GM12878 (cell line): ENCODE measurements around the gene PRKCE.

Source experiments
- BMI1 ChIP-seq: fragments of 450-650 bp; IDR thresholded peaks from 2 replicates; pipeline ENCODE4 v1.6.1; 2016; ENCODE audit warnings: mild to moderate bottlenecking, moderate library complexity, borderline replicate concordance
- E2F8 ChIP-seq: fragments of 450-650 bp; IDR thresholded peaks from 2 replicates; pipeline ENCODE4 v1.6.1; 2018; ENCODE audit warnings: mild to moderate bottlenecking, low read depth, moderate library complexity; ENCODE audit not compliant: partially characterized antibody
- SIN3A ChIP-seq: IDR thresholded peaks from 2 replicates; pipeline ENCODE4 v1.6.1; 2012; ENCODE audit warnings: low read depth, low read length, improper control_type of control experiment
- SMAD1 ChIP-seq: fragments of 450-650 bp; IDR thresholded peaks from 2 replicates; pipeline ENCODE4 v1.6.1; 2018; ENCODE audit warnings: mild to moderate bottlenecking, low read depth; ENCODE audit not compliant: partially characterized antibody
- TCF7 ChIP-seq: IDR thresholded peaks from 2 replicates; pipeline ENCODE4 v1.6.1; 2014; ENCODE audit warnings: antibody characterized with exemption, borderline replicate concordance
- ZNF687 ChIP-seq: fragments of 450-650 bp; IDR thresholded peaks from 2 replicates; pipeline ENCODE4 v1.6.1; 2017; ENCODE audit warnings: mild to moderate bottlenecking, moderate library complexity

GRCh38 chr2:45765728-45766254, 114.3 kb downstream of the PRKCE start:
- TF ChIP-seq SIN3A (no peak), E2F8 (no peak), TCF7 (no peak), SMAD1 (no peak), ZNF687 (no peak), BMI1 (no peak)
